Measurements from ENCODE around the gene CPXM2.

CPXM2 gene

DNA sequence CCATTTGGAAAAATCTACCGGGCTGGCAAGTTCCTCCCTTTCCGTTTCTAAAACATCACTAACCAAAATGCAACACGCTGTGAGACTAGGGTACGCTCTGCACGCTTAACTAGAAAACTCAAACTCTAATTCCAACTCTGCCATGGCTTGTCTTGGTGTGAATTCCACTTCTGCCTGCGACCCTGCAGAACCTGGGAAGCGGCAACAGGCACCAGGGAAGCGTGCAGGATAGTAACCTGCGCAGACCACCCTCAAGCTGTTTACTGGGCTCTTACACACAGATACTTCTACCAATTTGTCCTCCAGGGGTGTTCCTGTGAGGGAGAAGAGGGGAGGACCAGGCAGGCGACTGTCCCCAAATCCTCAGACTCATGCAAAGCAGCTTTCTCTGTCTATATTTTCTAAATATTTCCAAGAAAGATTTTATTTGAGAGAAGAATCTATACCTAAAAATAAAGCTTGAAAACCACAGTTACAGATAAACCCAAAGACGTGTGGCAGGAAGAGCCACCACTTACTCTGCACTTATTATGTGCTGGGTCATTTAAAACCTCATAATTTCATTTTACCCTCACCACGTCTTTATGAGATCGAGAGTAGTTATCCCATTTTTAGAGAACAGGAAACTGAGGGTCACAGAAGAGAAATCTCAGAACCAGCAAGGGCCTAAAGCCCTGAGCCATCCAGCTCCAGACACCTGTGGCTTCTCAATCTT lies 52.9 kb downstream of the CPXM2 start:
- no peaks in the 10 kb centered on the region for H3K4me1 ChIP-seq (ENCODE audit: control insufficient read depth in 2 of 2, insufficient read depth in 2 of 2, low read length in 2 of 2)
- H3K27me3 ChIP-seq (ENCODE audit: control insufficient read depth in 2 of 2, insufficient read depth in 2 of 2, low read length in 2 of 2): no peaks in the 10 kb centered on the region
- H3K36me3 ChIP-seq (ENCODE audit: control insufficient read depth in 2 of 2, insufficient read depth in 2 of 2, low read length in 2 of 2): no peaks in the 10 kb centered on the region
- no peaks in the 10 kb centered on the region for H3K9me3 ChIP-seq (ENCODE audit: control insufficient read depth in 2 of 2, low read length in 2 of 2)
- no peak overlapping the region for H3K9ac ChIP-seq (ENCODE audit: low read depth in 1 of 2, low read length in 2 of 2)
- H3K27ac ChIP-seq (ENCODE audit: low read depth in 2 of 2, low read length in 2 of 2): no peak overlapping the region
- H3K4me3 ChIP-seq (ENCODE audit: low read length in 2 of 2): no peak overlapping the region

DNA sequence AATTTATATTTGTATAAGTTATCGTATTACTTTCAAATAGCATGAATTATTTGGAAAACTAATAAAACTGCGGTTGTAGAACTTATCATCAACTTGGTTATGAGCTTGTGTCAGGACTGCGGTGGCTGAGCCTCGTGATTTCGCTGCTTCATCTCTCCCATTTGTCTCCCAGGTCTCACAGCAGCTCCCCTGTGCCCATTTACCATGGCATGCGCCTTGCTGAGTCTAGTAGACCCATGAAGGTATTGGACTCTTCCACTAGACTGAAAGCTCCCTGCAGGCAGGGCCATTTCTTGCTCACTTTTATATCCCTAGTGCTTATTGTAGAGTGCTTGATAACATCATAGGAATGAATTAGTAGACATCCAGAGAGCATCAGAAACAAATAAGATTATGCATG lies 53.9 kb downstream of the CPXM2 start:
- H3K9me3 ChIP-seq (ENCODE audit: control insufficient read depth in 2 of 2, low read length in 2 of 2): no peaks in the 10 kb centered on the region
- H3K9ac ChIP-seq (ENCODE audit: low read depth in 1 of 2, low read length in 2 of 2): no peak overlapping the region
- H3K4me3 ChIP-seq (ENCODE audit: low read length in 2 of 2): no peak overlapping the region
- H3K27me3 ChIP-seq (ENCODE audit: control insufficient read depth in 2 of 2, insufficient read depth in 2 of 2, low read length in 2 of 2): no peaks in the 10 kb centered on the region
- H3K4me1 ChIP-seq (ENCODE audit: control insufficient read depth in 2 of 2, insufficient read depth in 2 of 2, low read length in 2 of 2): no peaks in the 10 kb centered on the region
- no peak overlapping the region for H3K27ac ChIP-seq (ENCODE audit: low read depth in 2 of 2, low read length in 2 of 2)
- no peaks in the 10 kb centered on the region for H3K36me3 ChIP-seq (ENCODE audit: control insufficient read depth in 2 of 2, insufficient read depth in 2 of 2, low read length in 2 of 2)

DNA sequence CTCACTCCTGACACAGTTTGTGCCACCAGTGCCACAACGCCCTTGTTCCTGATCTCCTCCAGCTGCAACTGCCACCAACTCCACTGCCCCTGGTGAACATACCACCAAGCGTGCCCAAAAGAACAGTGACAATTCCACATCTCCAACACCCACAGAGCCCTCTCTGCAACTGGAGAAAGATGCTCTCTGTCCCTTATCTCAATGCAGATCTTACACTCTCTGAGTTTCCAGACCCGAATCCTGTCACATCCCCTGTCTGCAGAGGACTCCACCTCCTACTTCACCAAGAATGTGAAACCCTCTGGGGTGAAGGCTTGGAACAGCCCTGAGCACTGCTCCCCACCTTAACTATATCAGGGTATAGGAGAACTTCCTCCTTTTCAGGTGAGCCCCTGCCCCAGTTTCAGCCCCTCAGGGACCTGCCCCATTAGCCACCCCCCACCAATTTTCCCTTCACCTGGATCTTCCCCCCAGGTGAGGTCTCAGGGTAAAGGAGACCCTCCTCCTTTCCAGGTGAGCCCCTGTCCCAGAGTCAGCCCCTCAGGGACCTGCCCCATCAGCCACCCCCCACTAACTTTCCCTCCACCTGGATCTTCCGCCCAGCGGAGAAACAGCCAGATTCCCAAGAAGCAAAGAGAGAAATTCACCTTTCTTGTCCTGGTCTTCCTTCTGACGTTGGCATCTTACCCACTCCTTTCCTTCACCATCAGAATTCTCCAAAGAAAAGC lies 55.0 kb downstream of the CPXM2 start:
- Histone ChIP-seq H3K27me3 (ENCODE audit: control insufficient read depth in 2 of 2, insufficient read depth in 2 of 2, low read length in 2 of 2) (no peaks in the 10 kb centered on the region), H3K27ac (ENCODE audit: low read depth in 2 of 2, low read length in 2 of 2) (no peak overlapping the region), H3K4me1 (ENCODE audit: control insufficient read depth in 2 of 2, insufficient read depth in 2 of 2, low read length in 2 of 2) (no peaks in the 10 kb centered on the region)

DNA sequence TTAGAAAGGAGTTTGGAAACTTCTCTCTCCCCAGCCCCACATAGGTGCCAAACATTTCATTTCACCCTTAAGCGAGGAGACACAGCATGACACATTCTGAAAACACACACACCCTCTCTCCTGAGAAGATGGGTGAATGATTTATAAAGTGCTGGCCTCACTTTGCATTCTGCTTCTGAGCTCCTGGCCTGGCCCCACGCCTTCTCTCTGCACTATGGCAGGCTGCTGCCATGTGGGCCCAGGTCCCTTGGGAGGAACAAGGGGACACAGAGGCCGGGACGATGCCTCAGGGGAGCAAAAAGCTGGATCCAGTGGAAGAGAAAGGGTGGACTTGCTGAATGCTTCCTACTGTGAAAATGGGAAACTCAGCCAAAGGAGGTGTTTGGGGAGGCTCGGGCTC lies 56.0 kb downstream of the CPXM2 start:
- Histone ChIP-seq H3K9ac (ENCODE audit: low read depth in 1 of 2, low read length in 2 of 2) (no peak overlapping the region), H3K4me3 (ENCODE audit: low read length in 2 of 2) (no peak overlapping the region), H3K4me1 (ENCODE audit: control insufficient read depth in 2 of 2, insufficient read depth in 2 of 2, low read length in 2 of 2) (no peaks in the 10 kb centered on the region), H3K27ac (ENCODE audit: low read depth in 2 of 2, low read length in 2 of 2) (no peak overlapping the region), H3K27me3 (ENCODE audit: control insufficient read depth in 2 of 2, insufficient read depth in 2 of 2, low read length in 2 of 2) (no peaks in the 10 kb centered on the region), H3K9me3 (ENCODE audit: control insufficient read depth in 2 of 2, low read length in 2 of 2) (no peaks in the 10 kb centered on the region), H3K36me3 (ENCODE audit: control insufficient read depth in 2 of 2, insufficient read depth in 2 of 2, low read length in 2 of 2) (no peaks in the 10 kb centered on the region)

More for the DNA sequence above, 55.0 kb downstream of the CPXM2 start:
- Histone ChIP-seq H3K9ac (ENCODE audit: low read depth in 1 of 2, low read length in 2 of 2) (no peak overlapping the region), H3K4me3 (ENCODE audit: low read length in 2 of 2) (no peak overlapping the region), H3K9me3 (ENCODE audit: control insufficient read depth in 2 of 2, low read length in 2 of 2) (no peaks in the 10 kb centered on the region), H3K36me3 (ENCODE audit: control insufficient read depth in 2 of 2, insufficient read depth in 2 of 2, low read length in 2 of 2) (no peaks in the 10 kb centered on the region)

DNA sequence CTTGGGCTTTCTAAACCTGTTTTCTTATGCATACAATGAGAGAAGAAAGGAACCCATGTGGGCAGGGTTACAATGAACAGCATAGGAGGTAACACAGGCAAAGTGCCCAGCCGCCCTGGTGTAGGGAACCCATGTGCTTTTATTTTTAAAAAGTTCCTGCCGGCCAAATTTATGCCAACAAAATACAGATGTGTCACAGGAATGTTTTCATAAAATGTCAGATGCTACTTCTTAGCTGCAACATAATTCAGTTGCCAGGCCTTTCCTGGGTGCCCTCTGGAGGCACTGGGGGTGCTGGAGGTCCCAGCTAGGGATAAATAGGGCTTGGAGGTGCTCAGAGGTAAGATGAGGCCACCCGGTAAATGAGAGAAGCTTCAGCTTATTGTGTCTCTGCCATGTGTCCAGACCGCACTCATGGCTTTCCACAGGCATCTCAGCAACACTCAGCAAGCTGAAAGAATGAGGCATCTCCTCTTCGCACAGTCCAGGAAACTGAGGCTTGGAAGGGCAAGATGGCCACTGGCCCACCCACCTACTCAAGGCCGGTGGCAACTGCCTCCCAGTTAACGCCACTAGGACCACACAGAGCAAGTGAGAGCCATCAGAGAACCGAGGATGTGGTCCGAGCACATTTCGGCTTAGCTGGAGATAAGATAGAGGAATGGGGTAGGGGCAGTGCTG lies 58.3 kb downstream of the CPXM2 start:
- Histone ChIP-seq H3K9me3 (ENCODE audit: control insufficient read depth in 2 of 2, low read length in 2 of 2) (no peaks in the 10 kb centered on the region), H3K9ac (ENCODE audit: low read depth in 1 of 2, low read length in 2 of 2) (no peak overlapping the region), H3K4me1 (ENCODE audit: control insufficient read depth in 2 of 2, insufficient read depth in 2 of 2, low read length in 2 of 2) (no peaks in the 10 kb centered on the region), H3K27ac (ENCODE audit: low read depth in 2 of 2, low read length in 2 of 2) (no peak overlapping the region), H3K4me3 (ENCODE audit: low read length in 2 of 2) (no peak overlapping the region), H3K36me3 (ENCODE audit: control insufficient read depth in 2 of 2, insufficient read depth in 2 of 2, low read length in 2 of 2) (no peaks in the 10 kb centered on the region), H3K27me3 (ENCODE audit: control insufficient read depth in 2 of 2, insufficient read depth in 2 of 2, low read length in 2 of 2) (no peaks in the 10 kb centered on the region)

DNA sequence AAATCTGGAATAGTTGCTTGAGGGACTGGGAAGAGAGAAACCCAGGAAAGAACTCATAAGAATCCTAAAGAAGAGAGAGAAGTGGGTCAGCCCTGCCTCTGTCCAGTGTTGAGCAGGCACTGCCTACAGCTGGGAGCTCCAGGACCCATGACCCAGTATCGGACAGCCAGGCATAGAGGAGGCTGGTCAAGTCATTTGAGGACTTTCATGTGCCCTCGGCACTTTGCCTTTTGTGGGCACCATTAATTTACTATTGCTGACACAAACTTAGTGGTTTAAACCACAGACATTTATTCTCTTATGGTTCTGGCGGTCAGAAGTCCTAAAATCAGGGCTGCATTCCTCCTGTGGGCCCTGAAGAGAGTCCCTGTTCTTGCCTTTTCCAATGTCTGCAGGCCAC lies 60.3 kb downstream of the CPXM2 start:
- Histone ChIP-seq H3K36me3 (ENCODE audit: control insufficient read depth in 2 of 2, insufficient read depth in 2 of 2, low read length in 2 of 2) (no peaks in the 10 kb centered on the region), H3K4me1 (ENCODE audit: control insufficient read depth in 2 of 2, insufficient read depth in 2 of 2, low read length in 2 of 2) (no peaks in the 10 kb centered on the region), H3K4me3 (ENCODE audit: low read length in 2 of 2) (no peak overlapping the region), H3K9ac (ENCODE audit: low read depth in 1 of 2, low read length in 2 of 2) (no peak overlapping the region), H3K9me3 (ENCODE audit: control insufficient read depth in 2 of 2, low read length in 2 of 2) (no peaks in the 10 kb centered on the region), H3K27ac (ENCODE audit: low read depth in 2 of 2, low read length in 2 of 2) (no peak overlapping the region), H3K27me3 (ENCODE audit: control insufficient read depth in 2 of 2, insufficient read depth in 2 of 2, low read length in 2 of 2) (no peaks in the 10 kb centered on the region)

DNA sequence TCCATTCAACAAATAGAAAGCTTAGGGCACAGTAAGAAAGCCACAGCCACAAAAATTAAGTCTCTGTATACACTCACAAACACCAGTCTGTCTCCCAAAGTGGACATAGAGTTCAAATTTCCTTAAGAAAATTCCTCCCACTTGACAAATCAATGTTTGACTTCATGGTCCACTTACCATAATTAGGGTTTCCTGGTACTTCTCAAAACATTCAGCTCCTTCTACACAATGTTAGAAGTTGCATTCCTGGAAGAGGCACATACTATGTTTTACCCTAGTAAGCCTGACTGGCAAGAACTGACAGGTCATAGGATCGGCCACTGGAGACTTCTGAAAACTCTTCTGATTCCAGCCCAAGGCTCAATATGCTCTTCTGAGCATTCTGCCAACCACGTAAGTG lies 70.5 kb downstream of the CPXM2 start:
- H3K4me1 ChIP-seq (ENCODE audit: control insufficient read depth in 2 of 2, insufficient read depth in 2 of 2, low read length in 2 of 2): no peaks in the 10 kb centered on the region
- no peaks in the 10 kb centered on the region for H3K36me3 ChIP-seq (ENCODE audit: control insufficient read depth in 2 of 2, insufficient read depth in 2 of 2, low read length in 2 of 2)
- no peak overlapping the region for H3K4me3 ChIP-seq (ENCODE audit: low read length in 2 of 2)
- H3K27ac ChIP-seq (ENCODE audit: low read depth in 2 of 2, low read length in 2 of 2): no peak overlapping the region
- H3K27me3 ChIP-seq (ENCODE audit: control insufficient read depth in 2 of 2, insufficient read depth in 2 of 2, low read length in 2 of 2): no peaks in the 10 kb centered on the region
- no peaks in the 10 kb centered on the region for H3K9me3 ChIP-seq (ENCODE audit: control insufficient read depth in 2 of 2, low read length in 2 of 2)
- no peak overlapping the region for H3K9ac ChIP-seq (ENCODE audit: low read depth in 1 of 2, low read length in 2 of 2)

DNA sequence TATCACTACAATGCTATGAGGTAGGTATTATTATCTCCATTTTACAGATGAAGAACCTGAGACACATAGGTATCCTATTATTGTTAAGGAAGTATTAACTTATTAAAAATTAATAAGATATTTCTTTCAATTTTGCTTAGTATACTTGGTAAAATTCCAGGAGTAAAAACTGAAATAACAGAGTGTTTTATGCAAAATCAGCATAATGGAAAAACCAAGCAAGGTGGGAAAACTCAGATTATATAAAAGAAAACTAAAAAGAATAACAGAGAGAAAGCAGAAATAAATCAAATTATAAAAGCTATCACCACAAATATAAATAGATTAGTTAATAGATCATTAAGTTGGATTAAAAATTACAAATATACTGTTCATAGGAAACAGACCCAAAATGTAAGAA lies 82.0 kb downstream of the CPXM2 start:
- no peak overlapping the region for H3K9ac ChIP-seq (ENCODE audit: low read depth in 1 of 2, low read length in 2 of 2)
- H3K4me3 ChIP-seq (ENCODE audit: low read length in 2 of 2): no peak overlapping the region
- no peaks in the 10 kb centered on the region for H3K36me3 ChIP-seq (ENCODE audit: control insufficient read depth in 2 of 2, insufficient read depth in 2 of 2, low read length in 2 of 2)
- H3K4me1 ChIP-seq (ENCODE audit: control insufficient read depth in 2 of 2, insufficient read depth in 2 of 2, low read length in 2 of 2): no peaks in the 10 kb centered on the region
- H3K27ac ChIP-seq (ENCODE audit: low read depth in 2 of 2, low read length in 2 of 2): no peak overlapping the region
- no peaks in the 10 kb centered on the region for H3K9me3 ChIP-seq (ENCODE audit: control insufficient read depth in 2 of 2, low read length in 2 of 2)
- H3K27me3 ChIP-seq (ENCODE audit: control insufficient read depth in 2 of 2, insufficient read depth in 2 of 2, low read length in 2 of 2): no peaks in the 10 kb centered on the region

DNA sequence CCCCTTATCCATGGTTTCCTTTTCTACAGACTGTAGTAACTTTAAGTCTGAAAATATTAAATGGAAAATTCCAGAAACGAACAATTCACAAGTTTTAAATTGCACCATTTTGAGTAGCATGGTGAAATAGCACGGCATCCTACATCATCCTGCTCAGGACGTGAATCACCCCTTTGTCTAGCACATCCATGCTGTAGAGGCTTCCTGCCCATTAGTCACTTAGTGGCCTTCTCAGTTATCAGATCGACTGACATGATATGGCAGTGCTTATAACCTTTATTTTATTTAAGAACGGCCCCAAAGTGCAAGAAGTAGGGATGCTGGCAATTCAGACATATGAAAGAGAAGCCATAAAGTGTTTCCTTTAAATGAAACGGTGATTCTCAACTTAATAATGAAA lies 82.7 kb downstream of the CPXM2 start:
- H3K36me3 ChIP-seq (ENCODE audit: control insufficient read depth in 2 of 2, insufficient read depth in 2 of 2, low read length in 2 of 2): no peaks in the 10 kb centered on the region
- H3K9me3 ChIP-seq (ENCODE audit: control insufficient read depth in 2 of 2, low read length in 2 of 2): no peaks in the 10 kb centered on the region
- no peak overlapping the region for H3K4me3 ChIP-seq (ENCODE audit: low read length in 2 of 2)
- no peaks in the 10 kb centered on the region for H3K27me3 ChIP-seq (ENCODE audit: control insufficient read depth in 2 of 2, insufficient read depth in 2 of 2, low read length in 2 of 2)
- H3K9ac ChIP-seq (ENCODE audit: low read depth in 1 of 2, low read length in 2 of 2): no peak overlapping the region
- H3K27ac ChIP-seq (ENCODE audit: low read depth in 2 of 2, low read length in 2 of 2): no peak overlapping the region
- no peaks in the 10 kb centered on the region for H3K4me1 ChIP-seq (ENCODE audit: control insufficient read depth in 2 of 2, insufficient read depth in 2 of 2, low read length in 2 of 2)

DNA sequence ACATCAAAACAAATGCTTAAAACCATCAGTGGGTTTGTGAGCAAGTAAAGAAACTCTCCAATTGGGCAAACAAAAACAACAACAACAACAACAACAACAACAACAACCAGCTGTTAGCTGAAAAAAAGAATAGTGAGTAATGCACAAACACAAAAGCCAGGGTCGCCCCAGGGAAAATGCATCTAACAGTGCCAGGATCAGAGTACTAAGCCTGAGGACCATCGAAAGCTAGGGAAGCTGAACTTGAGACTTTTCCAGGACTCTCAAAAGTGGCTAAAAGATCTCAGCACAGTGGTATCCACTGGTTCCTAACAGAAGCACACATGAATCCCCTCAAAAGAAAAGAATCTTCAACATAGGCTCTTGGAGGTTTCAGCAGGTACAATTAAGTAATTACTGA lies 83.3 kb downstream of the CPXM2 start:
- H3K9me3 ChIP-seq (ENCODE audit: control insufficient read depth in 2 of 2, low read length in 2 of 2): no peaks in the 10 kb centered on the region
- no peak overlapping the region for H3K27ac ChIP-seq (ENCODE audit: low read depth in 2 of 2, low read length in 2 of 2)
- no peaks in the 10 kb centered on the region for H3K36me3 ChIP-seq (ENCODE audit: control insufficient read depth in 2 of 2, insufficient read depth in 2 of 2, low read length in 2 of 2)
- H3K27me3 ChIP-seq (ENCODE audit: control insufficient read depth in 2 of 2, insufficient read depth in 2 of 2, low read length in 2 of 2): no peaks in the 10 kb centered on the region
- no peak overlapping the region for H3K9ac ChIP-seq (ENCODE audit: low read depth in 1 of 2, low read length in 2 of 2)
- H3K4me1 ChIP-seq (ENCODE audit: control insufficient read depth in 2 of 2, insufficient read depth in 2 of 2, low read length in 2 of 2): no peaks in the 10 kb centered on the region
- H3K4me3 ChIP-seq (ENCODE audit: low read length in 2 of 2): no peak overlapping the region

Measured in mucosa of rectum (tissue), 2 donors.